ENCODE data around the gene HAO2.

The HAO2 gene

DNA sequence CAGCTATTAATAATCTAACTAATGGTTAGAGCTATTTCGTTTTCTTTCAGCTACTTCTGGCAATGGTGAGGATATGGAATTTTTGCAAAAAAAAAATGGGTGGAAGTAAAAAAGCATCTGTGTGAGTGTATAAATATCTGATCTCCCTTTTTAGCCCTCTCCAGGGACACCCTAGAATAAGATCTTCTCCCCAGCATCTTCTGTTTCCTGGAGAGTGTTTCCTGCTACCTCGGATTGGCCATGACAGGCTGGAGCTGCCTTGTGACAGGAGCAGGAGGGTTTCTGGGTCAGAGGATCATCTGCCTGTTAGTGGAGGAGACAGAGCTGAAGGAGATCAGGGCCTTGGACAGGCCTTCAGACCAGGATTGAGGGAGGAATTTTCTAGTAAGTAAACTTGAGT, 70.2 kb downstream of the HAO2 start:
- DNase-seq (ENCODE audit: low read depth in 2 of 2) = no peak

DNA sequence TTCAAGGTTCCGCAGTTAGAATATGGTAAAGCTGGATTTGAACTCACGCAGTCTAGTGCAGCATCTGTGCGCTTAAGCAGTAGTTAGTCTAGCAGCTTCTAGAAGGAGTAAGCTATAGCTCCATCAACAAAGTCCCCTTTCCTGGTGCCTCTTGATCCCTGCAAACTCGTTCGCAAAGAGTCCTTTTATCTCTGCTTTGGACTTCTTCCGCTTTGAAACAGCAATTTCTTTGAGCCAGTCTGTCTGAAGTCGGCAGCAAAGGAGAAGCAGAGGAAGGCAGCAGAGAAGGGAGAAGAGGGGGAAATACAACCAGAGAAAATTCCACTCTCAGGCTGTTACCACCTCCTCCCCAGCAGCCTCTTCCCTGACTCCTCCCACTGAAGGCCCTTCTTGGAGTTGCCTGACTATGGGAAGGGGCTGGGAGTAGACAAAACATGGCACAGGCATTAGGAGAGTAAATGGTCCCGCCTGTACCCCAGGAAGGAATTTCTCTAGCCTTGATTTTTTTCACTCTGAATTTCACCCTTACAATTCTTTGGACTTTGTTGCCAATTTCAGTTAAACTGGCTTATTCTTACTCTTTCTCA, 72.2 kb downstream of the HAO2 start:
- DNase-seq (ENCODE audit: low read depth in 2 of 2) = no peak

DNA sequence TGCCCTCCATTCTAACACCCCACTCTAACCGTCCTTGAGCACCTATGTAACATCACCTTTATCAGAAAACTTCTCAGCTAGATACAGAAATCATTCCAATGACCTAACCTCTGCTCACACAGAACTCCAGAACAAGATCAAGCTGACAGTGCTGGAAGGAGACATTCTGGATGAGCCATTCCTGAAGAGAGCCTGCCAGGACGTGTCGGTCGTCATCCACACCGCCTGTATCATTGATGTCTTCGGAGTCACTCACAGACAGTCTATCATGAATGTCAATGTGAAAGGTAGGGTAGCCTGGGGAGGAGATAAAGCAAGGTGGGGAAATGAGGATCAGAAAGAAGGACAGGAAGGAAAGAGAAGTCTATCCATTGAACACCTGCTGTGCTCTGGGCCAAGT, 74.2 kb downstream of the HAO2 start:
- no peak for DNase-seq (ENCODE audit: low read depth in 2 of 2)

Data from fibroblast of skin of left quadriceps (primary cell).